ENCODE measurements around the gene SNX12.
"Not testable (repeated sequence)": the region's sequence is repeated elsewhere in the genome, so short reads cannot be mapped to it uniquely, and the experiment has no call there.

SNX12 gene

GRCh38 chrX:71052721-71053120 lies 15.4 kb downstream of the SNX12 start:
- no peak for ATAC-seq
- TF ChIP-seq PATZ1 (CRISPR knock-in tag; IDR thresholded peaks at IDR 0.05; ENCODE audit: borderline replicate concordance) (no peak), ZFP30 (CRISPR knock-in tag; IDR thresholded peaks at IDR 0.05) (no peak), POU6F1 (CRISPR knock-in tag; IDR thresholded peaks at IDR 0.05; ENCODE audit: borderline replicate concordance, low read depth) (no peak), TCF4 (CRISPR knock-in tag; IDR thresholded peaks at IDR 0.05; ENCODE audit: borderline replicate concordance) (no peak), TOX (CRISPR knock-in tag; IDR thresholded peaks at IDR 0.05; ENCODE audit: borderline replicate concordance) (no peak), ZFP3 (CRISPR knock-in tag; IDR thresholded peaks at IDR 0.05) (no peak), SNAI2 (CRISPR knock-in tag; IDR thresholded peaks at IDR 0.05) (no peak), CSRNP3 (CRISPR knock-in tag; IDR thresholded peaks at IDR 0.05) (no peak), PPARA (CRISPR knock-in tag; IDR thresholded peaks at IDR 0.05; ENCODE audit: borderline replicate concordance) (no peak), ZNF8 (CRISPR knock-in tag; IDR thresholded peaks at IDR 0.05) (no peak), ARNTL (CRISPR knock-in tag; IDR thresholded peaks at IDR 0.05; ENCODE audit: borderline replicate concordance, low read depth) (no peak), CSDC2 (CRISPR knock-in tag; IDR thresholded peaks at IDR 0.05) (no peak), GLIS3 (CRISPR knock-in tag; IDR thresholded peaks at IDR 0.05) (no peak), ESRRG (CRISPR knock-in tag; IDR thresholded peaks at IDR 0.05) (no peak), RARB (CRISPR knock-in tag; IDR thresholded peaks at IDR 0.05) (no peak), ZNF565 (CRISPR knock-in tag; conservative IDR thresholded peaks at IDR 0.05; ENCODE audit: low read depth) (no peak), BACH2 (CRISPR knock-in tag; IDR thresholded peaks at IDR 0.05; ENCODE audit: borderline replicate concordance) (no peak), CREB5 (CRISPR knock-in tag; IDR thresholded peaks at IDR 0.05; ENCODE audit: low read depth) (no peak)
- TF ChIP-seq, protein P1, sequence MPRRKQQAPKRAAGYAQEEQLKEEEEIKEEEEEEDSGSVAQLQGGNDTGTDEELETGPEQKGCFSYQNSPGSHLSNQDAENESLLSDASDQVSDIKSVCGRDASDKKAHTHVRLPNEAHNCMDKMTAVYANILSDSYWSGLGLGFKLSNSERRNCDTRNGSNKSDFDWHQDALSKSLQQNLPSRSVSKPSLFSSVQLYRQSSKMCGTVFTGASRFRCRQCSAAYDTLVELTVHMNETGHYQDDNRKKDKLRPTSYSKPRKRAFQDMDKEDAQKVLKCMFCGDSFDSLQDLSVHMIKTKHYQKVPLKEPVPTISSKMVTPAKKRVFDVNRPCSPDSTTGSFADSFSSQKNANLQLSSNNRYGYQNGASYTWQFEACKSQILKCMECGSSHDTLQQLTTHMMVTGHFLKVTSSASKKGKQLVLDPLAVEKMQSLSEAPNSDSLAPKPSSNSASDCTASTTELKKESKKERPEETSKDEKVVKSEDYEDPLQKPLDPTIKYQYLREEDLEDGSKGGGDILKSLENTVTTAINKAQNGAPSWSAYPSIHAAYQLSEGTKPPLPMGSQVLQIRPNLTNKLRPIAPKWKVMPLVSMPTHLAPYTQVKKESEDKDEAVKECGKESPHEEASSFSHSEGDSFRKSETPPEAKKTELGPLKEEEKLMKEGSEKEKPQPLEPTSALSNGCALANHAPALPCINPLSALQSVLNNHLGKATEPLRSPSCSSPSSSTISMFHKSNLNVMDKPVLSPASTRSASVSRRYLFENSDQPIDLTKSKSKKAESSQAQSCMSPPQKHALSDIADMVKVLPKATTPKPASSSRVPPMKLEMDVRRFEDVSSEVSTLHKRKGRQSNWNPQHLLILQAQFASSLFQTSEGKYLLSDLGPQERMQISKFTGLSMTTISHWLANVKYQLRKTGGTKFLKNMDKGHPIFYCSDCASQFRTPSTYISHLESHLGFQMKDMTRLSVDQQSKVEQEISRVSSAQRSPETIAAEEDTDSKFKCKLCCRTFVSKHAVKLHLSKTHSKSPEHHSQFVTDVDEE (CRISPR knock-in tag; IDR thresholded peaks at IDR 0.05): no peak

DNA sequence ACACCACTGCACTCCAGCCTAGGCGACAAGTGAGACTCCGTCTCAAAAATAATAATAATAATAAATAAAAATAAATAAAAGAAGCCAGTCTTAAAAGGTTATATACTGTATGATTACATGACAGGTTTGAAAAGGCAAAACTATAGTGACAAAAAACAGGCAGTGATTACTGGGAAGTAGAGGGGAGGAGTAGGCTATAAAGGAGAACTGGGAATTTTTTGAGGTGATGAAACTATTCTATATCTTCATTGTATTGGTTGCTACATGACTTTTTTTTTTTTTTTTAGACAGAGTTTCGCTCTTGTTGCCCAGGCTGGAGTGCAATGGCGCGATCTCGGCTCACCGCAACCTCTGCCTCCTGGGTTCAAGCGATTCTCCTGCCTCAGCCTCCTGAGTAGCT lies 20.2 kb downstream of the SNX12 start:
- not testable (repeated sequence) for ATAC-seq

DNA sequence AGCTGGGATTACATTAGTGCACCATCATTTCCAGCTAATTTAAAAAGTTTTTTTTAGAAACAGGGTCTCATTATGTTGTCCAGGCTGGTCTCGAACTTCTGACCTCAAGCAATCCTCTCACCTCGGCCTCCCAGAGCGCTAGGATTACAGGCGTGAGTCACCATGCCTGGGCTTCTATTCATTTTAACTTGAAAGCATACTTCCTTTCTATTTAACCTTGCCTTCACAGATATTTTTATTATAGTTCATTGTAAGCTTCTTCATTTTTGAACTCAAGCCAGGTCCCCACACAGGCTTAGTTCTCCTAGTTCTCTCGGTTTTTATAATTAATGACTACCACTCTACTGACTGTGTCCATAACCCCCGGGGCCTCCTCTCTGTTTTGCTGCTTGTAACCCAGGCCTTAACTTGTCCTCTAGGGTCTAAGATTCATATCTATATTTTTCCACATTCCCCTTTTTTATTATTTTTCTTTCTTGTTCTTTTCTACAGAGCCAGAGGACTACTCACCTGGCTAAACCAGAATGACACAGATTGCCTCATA lies 50.7 kb downstream of the SNX12 start:
- no peak for ATAC-seq
- TF ChIP-seq POU6F1 (CRISPR knock-in tag; IDR thresholded peaks at IDR 0.05; ENCODE audit: borderline replicate concordance, low read depth): no peak
- TF ChIP-seq ISL1 (CRISPR knock-in tag; IDR thresholded peaks at IDR 0.05): no peak
- TF ChIP-seq OSR1 (CRISPR knock-in tag; IDR thresholded peaks at IDR 0.05): no peak
- TF ChIP-seq ESRRG (CRISPR knock-in tag; IDR thresholded peaks at IDR 0.05): no peak
- TF ChIP-seq PPARA (CRISPR knock-in tag; IDR thresholded peaks at IDR 0.05; ENCODE audit: borderline replicate concordance): no peak
- TF ChIP-seq BACH2 (CRISPR knock-in tag; IDR thresholded peaks at IDR 0.05; ENCODE audit: borderline replicate concordance): no peak
- TF ChIP-seq CSRNP3 (CRISPR knock-in tag; IDR thresholded peaks at IDR 0.05): no peak
- no peak for TF ChIP-seq ZNF8 (CRISPR knock-in tag; IDR thresholded peaks at IDR 0.05)
- TF ChIP-seq SNAI2 (CRISPR knock-in tag; IDR thresholded peaks at IDR 0.05): no peak
- no peak for TF ChIP-seq RARB (CRISPR knock-in tag; IDR thresholded peaks at IDR 0.05)
- no peak for TF ChIP-seq ARNTL (CRISPR knock-in tag; IDR thresholded peaks at IDR 0.05; ENCODE audit: borderline replicate concordance, low read depth)
- no peak for TF ChIP-seq PATZ1 (CRISPR knock-in tag; IDR thresholded peaks at IDR 0.05; ENCODE audit: borderline replicate concordance)
